GM23248 (cell line): Measurements from ENCODE around the gene SLC8A1.

Experiments
- EZH2 ChIP-seq: fragments of 200-600 bp; sonication (generic); IDR thresholded peaks from 2 replicates; pipeline ENCODE4 v1.6.1; 2018; ENCODE audit warnings: antibody characterized with exemption, mild to moderate bottlenecking; ENCODE audit not compliant: insufficient read depth, poor library complexity, severe bottlenecking
- EZH2phosphoT487 ChIP-seq: fragments of 200-600 bp; sonication (generic); IDR thresholded peaks from 2 replicates; pipeline ENCODE4 v1.6.1; 2018; ENCODE audit warnings: antibody characterized with exemption, moderate library complexity, mild to moderate bottlenecking, low read depth; ENCODE audit not compliant: insufficient read depth

DNA sequence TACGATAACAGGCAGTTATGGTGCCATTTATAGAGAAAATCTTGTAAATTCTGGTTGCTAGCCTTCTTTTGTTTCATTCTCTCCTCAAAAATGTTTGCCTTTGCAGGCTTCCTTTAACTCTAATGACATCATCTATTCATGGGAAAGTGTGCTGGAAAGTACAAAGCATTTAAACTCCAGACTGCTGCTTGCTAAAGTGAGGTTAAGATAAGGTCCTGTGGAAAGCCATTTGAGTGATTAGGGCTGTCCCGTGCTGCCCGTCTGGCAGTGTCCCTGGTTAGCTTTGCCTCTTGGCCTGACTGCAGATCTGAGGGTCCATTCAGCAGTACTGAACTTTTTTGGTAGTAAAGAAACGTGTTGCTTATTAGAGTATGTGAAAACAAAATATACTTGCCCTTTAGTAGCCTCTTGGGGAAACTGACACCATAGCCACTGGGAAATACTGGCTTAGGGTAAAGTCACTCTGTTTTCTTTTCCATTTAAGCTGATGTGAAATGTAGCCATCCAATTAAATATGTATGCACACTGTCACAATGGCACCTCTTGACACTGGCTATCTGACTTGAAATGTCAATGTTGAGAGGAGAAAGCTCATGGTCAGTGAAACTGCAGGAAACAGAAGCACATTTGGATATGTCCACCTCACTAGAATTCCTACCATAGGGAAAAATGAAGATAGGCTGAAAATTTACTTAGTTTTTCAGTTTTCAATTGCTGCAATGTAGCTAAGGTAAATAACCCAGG lies 321.5 kb downstream of the SLC8A1 start:
- no peak for TF ChIP-seq EZH2phosphoT487
- TF ChIP-seq EZH2: no peak
